Measurements from ENCODE around the gene RFC3.
A peak's percentile ranks its signal among the peaks of the same experiment; 100 is the strongest.
"Not testable (repeated sequence)": the region's sequence is repeated elsewhere in the genome, so short reads cannot be mapped to it uniquely, and the experiment has no call there.

Gene RFC3, protein sequence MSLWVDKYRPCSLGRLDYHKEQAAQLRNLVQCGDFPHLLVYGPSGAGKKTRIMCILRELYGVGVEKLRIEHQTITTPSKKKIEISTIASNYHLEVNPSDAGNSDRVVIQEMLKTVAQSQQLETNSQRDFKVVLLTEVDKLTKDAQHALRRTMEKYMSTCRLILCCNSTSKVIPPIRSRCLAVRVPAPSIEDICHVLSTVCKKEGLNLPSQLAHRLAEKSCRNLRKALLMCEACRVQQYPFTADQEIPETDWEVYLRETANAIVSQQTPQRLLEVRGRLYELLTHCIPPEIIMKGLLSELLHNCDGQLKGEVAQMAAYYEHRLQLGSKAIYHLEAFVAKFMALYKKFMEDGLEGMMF

DNA sequence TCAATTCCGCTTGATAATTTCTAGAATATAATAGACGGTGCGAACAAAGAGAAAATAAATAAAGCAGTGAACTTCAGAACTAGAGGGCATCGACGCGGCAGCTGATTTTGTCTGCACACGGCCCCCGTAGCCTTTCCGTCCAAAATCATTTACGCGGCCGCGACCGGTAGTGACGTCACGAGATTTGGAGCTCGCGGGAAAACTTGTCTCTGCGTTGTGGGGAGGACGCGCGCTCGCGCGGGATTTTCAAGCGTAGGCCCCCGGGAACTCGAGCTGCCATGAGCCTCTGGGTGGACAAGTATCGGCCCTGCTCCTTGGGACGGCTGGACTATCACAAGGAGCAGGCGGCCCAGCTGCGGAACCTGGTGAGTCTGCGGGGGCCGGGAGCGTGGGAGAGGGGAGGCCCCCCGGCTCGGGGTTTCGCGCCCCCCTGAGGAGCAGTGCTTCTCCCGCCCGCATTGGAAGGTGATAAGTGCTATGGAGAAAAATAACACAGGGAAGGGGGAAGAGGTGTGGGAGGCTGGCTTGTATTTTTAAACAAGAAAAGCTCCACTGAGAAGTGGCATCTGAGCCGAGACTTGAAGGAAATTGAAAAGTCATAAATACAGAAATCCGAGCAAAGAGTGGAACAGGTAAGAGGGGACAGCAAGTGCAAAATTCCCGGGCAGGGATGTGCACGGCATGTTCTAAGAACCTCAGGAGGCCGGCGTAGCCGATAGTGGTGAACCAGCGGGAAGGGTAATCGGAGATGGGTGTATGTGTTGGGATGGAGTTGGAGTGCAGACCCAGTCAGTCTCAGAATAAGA is at the start of gene RFC3:
TSS of gene RFC3 (plus strand) at position 249 of the 806 bp plus-strand sequence. CDS start at position 279, 30 bp downstream.
- peak; percentile 84 to 87 for DNase-seq (ENCODE audit: low read depth in 2 of 2)

DNA sequence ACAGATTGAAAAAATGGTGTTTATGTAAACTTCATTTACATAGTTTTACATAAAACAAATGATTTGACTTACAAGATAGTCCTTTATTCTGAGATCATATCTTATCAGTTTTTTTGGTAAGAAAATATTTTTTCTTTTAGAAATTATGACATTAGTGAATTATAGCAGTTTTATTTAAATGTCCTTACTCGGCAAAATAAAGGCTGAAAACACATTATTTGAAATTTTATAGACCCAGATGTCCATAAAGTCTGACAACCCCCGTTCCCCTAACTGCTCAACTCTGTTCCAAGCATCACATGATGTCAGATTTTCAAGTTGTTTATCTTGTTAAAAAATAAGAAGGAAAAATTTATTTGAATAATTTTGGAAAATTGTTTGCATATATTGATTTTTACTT is 46.7 kb upstream of the RFC3 start:
- DNase-seq (ENCODE audit: low read depth in 2 of 2), result no peak

DNA sequence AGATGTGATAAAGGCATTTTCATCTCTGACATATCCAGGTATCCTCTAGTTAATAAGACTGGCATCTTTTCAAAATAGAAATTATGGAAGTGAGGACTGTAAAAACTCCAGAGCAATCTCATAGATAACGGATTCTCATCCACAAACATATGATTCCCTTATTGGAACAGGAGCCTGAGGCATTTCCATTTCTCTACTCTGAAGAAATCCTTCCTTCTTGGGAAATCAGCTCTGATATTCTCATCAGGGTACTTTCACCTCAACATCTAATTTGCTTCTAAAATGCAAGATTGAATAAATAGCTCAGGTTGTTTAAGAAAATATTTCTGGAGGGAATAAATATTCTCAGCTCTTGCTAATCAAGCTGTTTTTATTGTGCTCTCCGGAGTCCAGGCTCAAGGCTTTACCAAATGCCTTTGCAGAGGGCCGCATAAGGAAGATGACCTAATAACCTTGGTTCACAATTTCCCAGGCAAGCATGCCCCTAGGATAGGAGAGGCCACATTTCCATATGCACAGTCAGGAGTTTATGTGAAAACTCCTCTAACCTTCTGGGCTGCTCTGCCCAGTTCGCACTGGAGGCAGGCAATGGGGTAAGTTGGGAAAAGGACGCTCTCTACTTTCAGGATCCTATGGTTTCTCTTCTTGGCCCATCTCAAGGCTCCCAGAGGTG is 44.0 kb upstream of the RFC3 start:
- no peak for DNase-seq (ENCODE audit: low read depth in 2 of 2)

DNA sequence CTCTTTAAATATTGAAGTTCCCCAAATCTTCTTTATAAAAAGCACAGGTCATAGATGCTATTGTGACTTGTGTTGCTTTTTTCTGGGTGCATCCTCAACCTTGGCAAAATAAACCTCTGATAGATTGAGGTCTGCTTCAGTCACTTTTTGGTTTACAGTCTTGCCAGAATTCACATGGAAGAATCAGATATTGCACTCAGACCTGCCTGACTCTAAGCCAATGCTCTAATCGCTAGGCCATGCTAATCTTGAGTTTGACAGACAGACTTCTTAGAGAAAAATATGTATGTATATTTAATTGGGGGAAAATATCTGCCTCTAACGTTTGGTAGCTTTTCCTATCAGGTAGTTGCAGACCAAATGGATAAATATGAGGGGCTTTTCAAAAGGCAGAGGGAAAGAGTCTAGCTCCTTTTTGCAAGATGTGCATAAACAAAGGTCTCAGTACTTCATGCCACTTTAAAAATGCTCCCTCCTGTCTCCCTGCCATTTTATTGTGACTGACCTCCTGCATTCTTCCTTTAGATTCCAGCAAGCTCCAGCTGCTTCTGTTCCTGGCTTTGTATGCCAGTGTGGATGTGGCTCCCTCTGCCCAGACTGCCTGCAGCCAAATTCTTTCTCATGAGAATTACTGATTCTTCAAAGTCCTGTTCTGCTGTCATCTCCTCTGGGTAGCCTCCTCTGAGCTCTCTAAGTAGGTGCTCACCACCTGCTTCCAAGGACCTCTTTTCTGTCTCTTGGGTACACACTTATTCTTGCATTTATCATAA is 42.4 kb upstream of the RFC3 start:
- DNase-seq (ENCODE audit: low read depth in 2 of 2), result no peak

DNA sequence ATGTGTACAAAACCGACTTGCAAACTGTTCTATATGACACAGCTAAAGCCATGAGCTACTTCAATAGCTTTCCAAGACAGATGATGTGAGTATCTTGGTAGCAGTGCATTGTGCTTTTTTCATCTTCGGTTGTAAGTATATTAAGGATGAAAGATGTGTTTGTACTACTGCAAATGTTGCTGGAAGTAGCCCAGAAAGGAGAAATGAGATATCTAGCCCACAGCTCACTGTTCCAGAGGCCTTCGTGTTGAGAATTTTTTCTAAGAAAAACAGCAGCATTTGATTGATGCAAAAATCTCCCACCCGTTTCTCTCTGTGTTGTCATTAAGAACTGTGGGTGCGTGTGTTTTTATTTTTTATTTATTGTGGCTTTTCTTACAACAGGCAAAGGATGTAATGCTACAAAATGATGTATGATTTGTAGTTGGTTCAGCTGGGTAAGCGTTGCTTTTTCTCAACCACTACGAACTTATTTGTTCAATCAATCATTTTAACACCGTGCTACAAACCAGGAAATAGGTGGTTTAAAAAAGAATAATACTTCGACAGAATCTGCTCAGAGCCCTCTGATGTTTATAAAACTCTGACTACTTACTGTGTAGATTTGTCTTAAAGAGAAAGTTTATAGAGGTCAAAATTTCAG is 41.6 kb upstream of the RFC3 start:
- DNase-seq (ENCODE audit: low read depth in 2 of 2), result no peak

DNA sequence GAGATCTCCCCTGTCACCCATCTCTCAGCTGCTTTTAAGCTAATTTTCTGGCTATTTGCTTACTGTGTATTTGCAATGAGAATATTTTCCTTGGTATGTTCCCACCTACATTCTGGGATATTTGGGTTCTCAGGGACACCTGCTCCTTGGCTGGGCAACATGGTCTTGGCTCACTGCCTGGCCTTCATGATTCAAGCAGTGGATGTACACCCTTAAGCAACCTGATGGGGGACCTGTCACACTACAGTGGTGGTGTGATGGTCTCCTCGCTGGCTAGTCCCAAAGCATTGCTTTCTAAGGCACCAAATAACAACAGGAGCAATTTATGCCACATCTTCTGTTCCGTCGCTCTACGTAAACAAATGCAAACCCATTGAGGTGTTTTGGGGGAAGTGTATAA is 35.3 kb upstream of the RFC3 start:
- DNase-seq (ENCODE audit: low read depth in 2 of 2), result no peak

DNA sequence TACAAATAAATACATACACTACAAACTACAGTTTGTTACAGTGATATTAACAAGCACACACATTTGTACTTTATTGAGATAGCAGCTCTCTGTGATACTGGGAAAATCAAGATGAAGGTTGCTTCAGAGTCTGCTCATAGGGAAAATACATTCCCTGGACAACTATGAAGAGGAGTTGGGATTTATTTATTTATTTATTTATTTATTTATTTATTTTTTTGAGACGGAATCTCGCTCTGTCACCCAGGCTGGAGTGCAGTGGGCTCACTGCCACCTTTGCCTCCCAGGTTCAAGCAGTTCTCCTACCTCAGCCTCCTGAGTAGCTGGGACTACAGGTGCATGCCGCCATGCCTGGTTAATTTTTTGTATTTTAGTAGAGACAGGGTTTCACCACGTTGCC is 34.7 kb upstream of the RFC3 start:
- DNase-seq (ENCODE audit: low read depth in 2 of 2), result not testable (repeated sequence)

DNA sequence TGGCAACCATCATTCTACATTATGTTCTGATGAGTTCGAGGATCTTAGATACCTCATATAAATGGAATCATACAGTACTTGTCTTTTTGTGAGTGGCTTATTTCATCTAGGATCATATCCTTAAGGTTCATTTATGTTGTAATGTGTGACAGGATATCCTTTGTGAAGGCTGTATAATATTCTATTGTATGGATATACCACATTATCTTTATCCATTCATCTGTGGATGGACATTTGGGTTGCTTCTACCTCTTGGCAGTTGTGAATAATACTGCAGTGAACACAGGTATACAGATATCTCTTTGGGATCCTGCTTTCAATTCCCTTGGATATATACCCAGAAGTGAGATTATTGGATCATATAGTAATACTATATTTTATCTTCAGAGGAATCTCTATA is 33.2 kb upstream of the RFC3 start:
- no peak for DNase-seq (ENCODE audit: low read depth in 2 of 2)

DNA sequence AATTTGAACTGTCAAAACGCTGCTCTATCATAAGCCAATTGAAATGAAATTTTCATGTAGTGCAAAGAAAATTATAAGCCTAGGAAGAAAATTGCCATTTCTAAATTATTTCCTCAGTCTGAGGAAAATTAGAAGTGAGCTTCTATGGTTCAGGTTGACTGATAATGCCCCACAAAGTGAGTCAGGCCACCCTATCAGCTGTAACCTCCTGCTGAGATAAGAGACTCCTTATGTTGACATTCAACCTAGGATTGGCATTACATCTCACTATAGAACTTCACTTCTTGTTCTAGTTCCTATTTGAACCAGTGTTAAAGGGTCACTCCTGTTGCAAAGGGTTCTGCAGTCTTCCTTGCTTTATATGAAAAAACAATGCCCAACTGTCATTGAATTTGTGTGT is 32.6 kb upstream of the RFC3 start:
- no peak for DNase-seq (ENCODE audit: low read depth in 2 of 2)

DNA sequence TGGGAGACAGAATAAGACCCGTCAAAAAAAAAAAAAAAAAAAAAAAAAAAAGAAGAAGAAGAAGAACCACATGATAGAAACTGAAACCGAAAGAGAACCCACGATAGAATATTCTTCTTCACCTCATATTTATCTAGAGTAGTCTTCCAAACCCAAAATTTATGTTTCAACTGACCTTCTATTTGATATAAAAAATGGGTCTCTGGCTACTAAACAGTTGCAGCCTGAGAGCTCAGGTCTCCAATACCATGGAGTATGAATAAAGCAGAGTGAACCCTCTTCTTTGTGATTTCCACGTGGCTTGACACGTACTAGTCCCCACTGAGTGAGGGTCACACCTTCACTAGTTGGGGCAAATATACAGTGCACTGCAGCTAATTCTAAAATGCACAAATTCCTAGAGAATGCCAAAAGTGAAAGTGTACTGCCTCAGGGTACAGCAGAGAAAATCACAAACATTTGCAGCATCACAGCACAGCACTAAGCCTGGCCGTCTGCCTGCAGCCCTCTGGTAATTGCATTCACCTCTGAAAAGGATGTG is 30.8 kb upstream of the RFC3 start:
- DNase-seq (ENCODE audit: low read depth in 2 of 2), result no peak

DNA sequence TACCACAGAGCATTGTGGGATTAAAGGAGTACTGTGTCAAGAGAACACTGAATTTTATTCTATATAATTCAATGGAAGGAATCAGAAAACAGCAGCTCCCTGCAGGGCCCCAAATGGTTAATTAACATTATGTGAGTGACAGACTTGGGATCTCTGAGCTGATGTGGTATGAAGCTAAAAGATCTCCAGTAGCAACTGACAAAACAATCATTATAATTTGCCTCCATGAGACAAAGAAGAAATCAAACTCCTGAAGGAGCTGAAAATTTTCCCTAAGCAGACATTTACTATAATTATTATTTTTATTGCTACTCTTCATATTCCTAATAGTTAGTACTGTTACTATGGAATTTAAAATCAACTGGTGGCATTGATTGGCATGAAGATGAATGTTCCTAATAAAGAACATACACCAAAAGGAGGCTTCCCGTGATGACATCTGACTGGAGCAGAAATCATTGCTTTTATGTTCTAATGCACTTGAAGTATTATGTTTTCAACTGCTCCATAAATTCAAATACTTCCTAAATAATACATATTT is 28.8 kb upstream of the RFC3 start:
- DNase-seq (ENCODE audit: low read depth in 2 of 2), result no peak

DNA sequence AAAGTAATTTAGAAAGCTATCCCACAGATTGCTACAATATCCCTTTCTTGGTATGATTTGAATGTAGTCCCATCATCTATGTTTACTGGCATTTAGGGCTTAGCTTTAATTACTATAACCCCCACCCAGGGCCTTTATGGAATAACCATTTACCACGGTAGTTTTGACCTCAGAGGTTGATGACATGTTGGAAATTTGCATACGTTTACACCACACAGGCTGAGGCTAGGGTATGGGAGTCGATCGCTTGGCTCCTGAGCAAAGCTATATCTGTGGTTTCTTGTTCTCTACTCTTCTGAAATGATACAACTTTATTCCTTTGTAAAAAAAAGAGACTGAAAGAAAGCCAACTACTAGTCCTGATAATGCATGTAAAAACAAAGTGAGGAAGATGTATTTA is 28.2 kb upstream of the RFC3 start:
- no peak for DNase-seq (ENCODE audit: low read depth in 2 of 2)

DNA sequence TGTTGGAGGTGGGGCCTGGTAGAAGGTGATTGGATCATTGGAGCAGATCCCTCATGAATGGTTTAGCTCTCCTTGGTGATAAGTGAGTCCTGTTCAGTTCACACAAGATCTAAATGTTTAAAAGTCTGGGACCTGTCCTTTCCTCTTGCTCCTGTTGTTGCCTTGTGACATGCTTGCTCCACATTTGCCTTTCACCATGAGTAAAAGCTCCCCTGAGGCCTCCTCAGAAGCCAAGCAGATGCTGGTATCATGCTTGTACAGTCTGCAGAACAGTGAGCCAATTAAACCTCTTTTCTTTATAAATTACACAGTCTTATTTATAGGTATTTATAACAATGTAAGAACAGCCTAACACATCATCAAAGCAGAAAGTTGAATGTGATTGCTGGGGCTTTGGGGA is 24.2 kb upstream of the RFC3 start:
- DNase-seq (ENCODE audit: low read depth in 2 of 2), result no peak

DNA sequence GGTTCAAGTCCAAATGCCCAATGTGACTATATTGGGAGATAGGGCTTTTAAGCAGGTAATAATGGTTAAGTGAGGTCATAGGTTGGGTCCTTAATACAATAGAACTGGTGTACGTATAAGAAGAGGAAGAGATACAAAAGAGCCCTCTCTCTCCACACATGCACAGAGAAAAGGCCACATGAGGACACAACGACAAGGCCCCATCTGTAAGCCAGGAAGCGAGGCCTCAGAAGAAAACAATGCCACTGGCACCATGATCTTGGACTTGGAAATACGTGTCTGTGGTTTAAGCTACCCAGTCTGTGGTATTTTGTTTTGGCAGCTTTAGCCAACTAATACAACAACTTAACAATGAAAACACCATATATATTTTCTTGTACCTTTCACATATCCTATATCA is 23.4 kb upstream of the RFC3 start:
- DNase-seq (ENCODE audit: low read depth in 2 of 2), result no peak

DNA sequence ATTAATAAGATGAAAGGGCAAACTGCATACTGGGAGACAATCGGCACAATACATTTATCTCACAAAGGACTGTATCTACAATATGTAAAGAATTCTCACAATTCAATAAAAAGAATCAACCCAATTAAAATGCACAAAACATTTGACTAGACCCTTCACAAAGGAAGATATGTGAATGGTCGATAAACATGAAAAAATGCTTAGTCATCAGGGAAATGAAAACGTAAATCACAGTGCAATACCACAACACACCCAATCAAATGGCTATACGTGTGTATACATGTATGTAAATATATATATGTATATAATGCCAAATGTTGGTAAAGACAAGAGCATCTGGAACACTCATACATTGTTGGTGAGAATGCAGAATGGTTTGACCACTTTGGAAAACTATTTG is 21.9 kb upstream of the RFC3 start:
- DNase-seq (ENCODE audit: low read depth in 2 of 2), result no peak

DNA sequence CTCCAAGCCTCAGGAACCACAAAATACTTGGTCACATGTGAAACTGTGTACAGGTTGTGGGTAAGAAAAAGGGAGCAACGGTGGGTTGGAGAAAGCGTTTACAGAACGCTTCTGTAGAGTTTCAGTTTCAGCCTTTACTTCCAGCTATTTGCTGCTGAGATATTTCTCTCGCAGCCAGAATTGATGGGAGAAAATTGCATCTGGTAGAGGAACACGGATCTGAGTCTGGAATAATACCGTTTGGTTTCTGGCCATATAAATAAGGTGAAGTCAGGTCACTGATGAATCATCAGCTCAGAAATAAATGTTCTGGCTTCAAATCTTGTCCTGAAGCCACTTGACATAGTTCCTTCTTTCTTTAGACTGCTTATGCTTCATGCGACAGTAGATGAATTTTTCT is 20.3 kb upstream of the RFC3 start:
- no peak for DNase-seq (ENCODE audit: low read depth in 2 of 2)

DNA sequence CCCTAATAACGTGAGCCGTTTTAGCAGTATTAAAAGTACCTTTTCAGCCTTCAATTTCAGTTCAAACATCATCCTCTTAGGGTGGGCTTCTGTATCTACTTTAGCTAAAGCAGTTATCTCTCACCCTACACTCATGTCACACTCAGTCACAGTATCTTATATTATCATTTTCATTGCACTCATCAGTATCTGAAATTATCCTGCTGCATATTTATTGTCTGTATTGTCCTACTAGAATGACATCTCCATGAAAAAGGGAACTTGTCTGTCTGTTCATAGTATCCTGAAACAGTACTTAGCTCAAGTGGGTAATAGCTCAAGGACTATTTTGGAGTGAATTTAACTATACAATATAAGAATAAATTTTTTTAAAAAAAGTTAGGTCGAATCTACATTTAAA is 19.9 kb upstream of the RFC3 start:
- DNase-seq (ENCODE audit: low read depth in 2 of 2), result no peak

DNA sequence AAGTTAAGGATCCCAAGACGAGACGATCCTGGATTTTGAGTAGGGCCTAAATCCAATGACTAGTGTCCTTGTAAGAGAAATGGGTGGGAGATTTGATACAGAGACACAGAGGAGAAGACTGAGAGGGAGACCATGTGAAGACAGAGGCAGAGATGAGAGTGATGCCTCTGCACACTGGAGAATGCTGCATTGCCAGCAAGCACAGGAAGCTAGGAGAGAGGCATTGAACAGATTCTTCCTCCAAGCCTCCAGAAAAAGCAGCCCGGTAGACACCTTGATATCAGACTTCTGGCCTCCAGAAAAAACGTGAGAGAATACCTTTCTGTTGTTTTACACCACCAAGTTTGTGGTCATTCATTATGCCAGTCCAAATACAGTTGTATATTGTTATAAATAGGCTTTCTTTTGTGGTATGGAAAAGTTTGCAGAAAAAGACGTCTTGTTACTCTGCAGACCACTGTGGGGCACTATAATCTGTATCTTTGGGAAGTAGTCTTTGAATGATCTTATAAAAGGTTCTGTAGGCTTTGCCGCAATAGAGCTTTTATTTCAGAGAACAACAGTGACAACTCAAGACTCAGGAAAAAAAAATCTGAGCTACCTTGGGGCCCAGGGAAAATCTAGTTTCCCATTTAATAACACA is 17.9 kb upstream of the RFC3 start:
- DNase-seq (ENCODE audit: low read depth in 2 of 2), result no peak

DNA sequence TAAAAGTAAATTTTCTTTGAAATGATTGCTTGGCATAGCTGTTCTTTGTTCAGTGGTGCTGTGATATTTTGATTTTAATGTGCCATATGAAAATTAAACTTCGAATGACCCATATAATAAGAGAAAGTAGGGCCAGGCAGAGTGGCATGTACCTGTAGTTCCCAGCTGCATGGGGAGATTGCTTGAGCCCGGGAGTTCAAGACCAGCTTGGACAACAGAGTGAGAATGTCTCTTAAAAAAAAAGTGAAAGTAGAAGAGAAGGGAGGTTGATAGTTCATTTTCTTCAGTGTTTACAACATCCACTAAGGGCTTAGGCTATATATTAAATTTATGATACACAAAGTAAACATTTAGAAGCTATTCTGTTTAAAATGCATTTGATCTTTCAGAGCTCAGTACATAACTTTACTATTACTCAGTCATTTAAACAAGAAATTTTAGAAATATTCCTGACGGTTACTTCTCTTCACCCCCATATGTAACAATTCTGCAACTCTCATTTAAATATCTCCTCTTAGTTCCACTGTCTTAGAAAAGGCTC is 17.2 kb upstream of the RFC3 start:
- no peak for DNase-seq (ENCODE audit: low read depth in 2 of 2)

Measured in activated CD4-positive, alpha-beta T cell treated with anti-CD3 and anti-CD28 coated beads for 24 hours (primary cell).